Muscle layer of colon (tissue), 2 donors: Measurements from ENCODE around the gene ACBD5.
A peak's percentile ranks its signal among the peaks of the same experiment; 100 is the strongest.
"Not testable (repeated sequence)": the region's sequence is repeated elsewhere in the genome, so short reads cannot be mapped to it uniquely, and the experiment has no call there.

Experiments used
- H3K27ac ChIP-seq: one replicate; pipeline ENCODE4 v1.7.0; 2013; ENCODE audit warnings: low read depth, mild to moderate bottlenecking, low read length, moderate library complexity
- H3K27me3 ChIP-seq, 2 donors: one replicate each; pipeline ENCODE4 v1.7.0; 2013; ENCODE audit warnings: low read length in 2 of 2, mild to moderate bottlenecking in 2 of 2; ENCODE audit not compliant: insufficient read depth in 2 of 2, control insufficient read depth in 1 of 2
- H3K36me3 ChIP-seq: one replicate; pipeline ENCODE4 v1.7.0; 2013; ENCODE audit warnings: mild to moderate bottlenecking, low read length; ENCODE audit not compliant: insufficient read depth
- H3K4me1 ChIP-seq: one replicate; pipeline ENCODE4 v1.7.0; 2013; ENCODE audit warnings: mild to moderate bottlenecking, low read length; ENCODE audit not compliant: insufficient read depth
- H3K4me3 ChIP-seq, 2 donors: one replicate each; pipeline ENCODE4 v1.7.0; 2013; ENCODE audit warnings: low read length in 2 of 2, low read depth in 1 of 2, mild to moderate bottlenecking in 1 of 2, moderate library complexity in 1 of 2
- H3K9ac ChIP-seq: one replicate; pipeline ENCODE4 v1.7.0; 2013; ENCODE audit warnings: low read length
- H3K9me3 ChIP-seq: one replicate; pipeline ENCODE4 v1.7.0; 2013; ENCODE audit warnings: mild to moderate bottlenecking, low read length
- donor health status: abdominal sarcoma.
- donor health status: Adenocarcinoma of cecum.

ACBD5 gene

GRCh38 chr10:27240212-27241009 lies at the start of gene ACBD5:
TSS of gene ACBD5 (minus strand) at chr10:27240797. CDS start at chr10:27240688, 109 bp downstream.
- H3K4me1 ChIP-seq: peaks cover 12% of the 10 kb centered on the region
- H3K27me3 ChIP-seq: no peaks in the 10 kb centered on the region
- H3K9me3 ChIP-seq: no peaks in the 10 kb centered on the region
- peak within 1 kb of the TSS; percentile 93 for H3K9ac ChIP-seq
- peak within 1 kb of the TSS; percentile 96 for H3K27ac ChIP-seq
- no peaks in the 10 kb centered on the region for H3K36me3 ChIP-seq
- peak within 1 kb of the TSS; percentile 68 to 93 for H3K4me3 ChIP-seq

GRCh38 chr10:27285093-27285492 lies 44.5 kb upstream of the ACBD5 start:
- H3K9me3 ChIP-seq: no peaks in the 10 kb centered on the region
- H3K4me1 ChIP-seq: no peaks in the 10 kb centered on the region
- H3K36me3 ChIP-seq: no peaks in the 10 kb centered on the region
- H3K27ac ChIP-seq: no peak overlapping the region
- no peak overlapping the region for H3K4me3 ChIP-seq
- H3K9ac ChIP-seq: no peak overlapping the region
- no peaks in the 10 kb centered on the region for H3K27me3 ChIP-seq

GRCh38 chr10:27276581-27276980 lies 36.0 kb upstream of the ACBD5 start:
- Histone ChIP-seq H3K9ac (no peak overlapping the region), H3K4me1 (no peaks in the 10 kb centered on the region), H3K36me3 (no peaks in the 10 kb centered on the region), H3K9me3 (no peaks in the 10 kb centered on the region), H3K27ac (no peak overlapping the region), H3K27me3 (no peaks in the 10 kb centered on the region), H3K4me3 (no peak overlapping the region)

- not testable (repeated sequence) for H3K4me3 ChIP-seq, H3K27me3 ChIP-seq, H3K4me1 ChIP-seq, H3K36me3 ChIP-seq, H3K27ac ChIP-seq, H3K9ac ChIP-seq, H3K9me3 ChIP-seq
These were observed 25.4 kb upstream of the ACBD5 start for GRCh38 chr10:27266025-27266424.

- peaks cover 11 to 21% of the 10 kb centered on the region in 2 donors for H3K27me3 ChIP-seq
- H3K4me3 ChIP-seq, H3K9ac ChIP-seq, H3K36me3 ChIP-seq, H3K4me1 ChIP-seq, H3K9me3 ChIP-seq, H3K27ac ChIP-seq: not testable (repeated sequence)
These were observed 22.2 kb upstream of the ACBD5 start for GRCh38 chr10:27262788-27263187.

GRCh38 chr10:27258838-27259812 lies 18.5 kb upstream of the ACBD5 start:
- Histone ChIP-seq H3K9ac (no peak overlapping the region), H3K36me3 (no peaks in the 10 kb centered on the region), H3K4me1 (no peaks in the 10 kb centered on the region), H3K27ac (no peak overlapping the region), H3K9me3 (no peaks in the 10 kb centered on the region), H3K27me3 (peaks cover 15 to 21% of the 10 kb centered on the region in 2 donors), H3K4me3 (peak overlapping the region; percentile 58 to 61)

- no peaks in the 10 kb centered on the region for H3K36me3 ChIP-seq
- no peak overlapping the region for H3K9ac ChIP-seq
- peak overlapping the region; percentile 58 to 61 for H3K4me3 ChIP-seq
- H3K27me3 ChIP-seq: peaks cover 15 to 21% of the 10 kb centered on the region in 2 donors
- H3K4me1 ChIP-seq: no peaks in the 10 kb centered on the region
- no peaks in the 10 kb centered on the region for H3K9me3 ChIP-seq
- no peak overlapping the region for H3K27ac ChIP-seq
These were observed 17.9 kb upstream of the ACBD5 start for GRCh38 chr10:27258492-27258837.

GRCh38 chr10:27256299-27257189 lies 15.9 kb upstream of the ACBD5 start:
- Histone ChIP-seq H3K36me3 (no peaks in the 10 kb centered on the region), H3K4me1 (no peaks in the 10 kb centered on the region), H3K9me3 (no peaks in the 10 kb centered on the region), H3K4me3 (no peak overlapping the region), H3K27me3 (peaks cover 15 to 21% of the 10 kb centered on the region in 2 donors), H3K27ac (no peak overlapping the region), H3K9ac (no peak overlapping the region)

GRCh38 chr10:27253576-27253975 lies 13.0 kb upstream of the ACBD5 start:
- no peaks in the 10 kb centered on the region for H3K36me3 ChIP-seq
- no peak overlapping the region for H3K9ac ChIP-seq
- no peak overlapping the region for H3K27ac ChIP-seq
- H3K27me3 ChIP-seq: peaks cover 3 to 8% of the 10 kb centered on the region in 2 donors
- H3K4me3 ChIP-seq: no peak overlapping the region
- no peaks in the 10 kb centered on the region for H3K9me3 ChIP-seq
- no peaks in the 10 kb centered on the region for H3K4me1 ChIP-seq

GRCh38 chr10:27252267-27253000 lies 11.8 kb upstream of the ACBD5 start:
- Histone ChIP-seq H3K9me3 (no peaks in the 10 kb centered on the region), H3K27me3 (peaks cover 0 to under 1% of the 10 kb centered on the region in 2 donors), H3K4me3 (peak overlapping the region in 1 of 2 donors; percentile 49), H3K36me3 (no peaks in the 10 kb centered on the region), H3K4me1 (no peaks in the 10 kb centered on the region), H3K27ac (no peak overlapping the region), H3K9ac (no peak overlapping the region)
